CD4-positive, CD25-positive, alpha-beta regulatory T cell (primary cell): Measurements from ENCODE around the gene PUM1. TPM values are rescaled to one million over a fixed set of nuclear protein-coding genes. Genes with fewer than 3 reads are reported as not detected.

Experiments used
- ATAC-seq, 2 donors: fragments of 150-1000 bp; cut with Tn5 transposase; one replicate each; pipeline ENCODE4 v1.10.0; 2021; ENCODE audit warnings: low read depth in 2 of 2, moderate number of reproducible peaks in 2 of 2, moderate library complexity in 1 of 2
- DNase-seq, 3 donors: peaks; one replicate each; pipeline versions ENCODE4 v3.0.0 to v3.0.0-alpha.2; 2012 to 2022; ENCODE audit warnings: mixed read lengths in 1 of 3
- H3K27ac ChIP-seq: one replicate; pipeline ENCODE4 v1.7.0; 2013; ENCODE audit warnings: mild to moderate bottlenecking, low read length; ENCODE audit not compliant: insufficient read depth, poor library complexity, severe bottlenecking
- H3K27me3 ChIP-seq: one replicate; pipeline ENCODE4 v1.7.0; 2013; ENCODE audit warnings: low read length; ENCODE audit not compliant: control insufficient read depth, insufficient read depth
- H3K36me3 ChIP-seq: one replicate; pipeline ENCODE4 v1.7.0; 2013; ENCODE audit warnings: mild to moderate bottlenecking, low read length, moderate library complexity; ENCODE audit not compliant: control insufficient read depth, insufficient read depth
- H3K4me1 ChIP-seq: 2 replicates; pipeline ENCODE4 v1.7.0; 2013; ENCODE audit warnings: mild to moderate bottlenecking, low read length; ENCODE audit not compliant: insufficient read depth, control insufficient read depth, poor library complexity, severe bottlenecking
- H3K4me3 ChIP-seq: one replicate; pipeline ENCODE4 v1.7.0; 2013; ENCODE audit warnings: low read depth, mild to moderate bottlenecking, low read length, moderate library complexity
- H3K9me3 ChIP-seq, 2 experiments: 1 replicate in 1 of 2; 2 replicates in 1 of 2; pipeline ENCODE4 v1.7.0; 2013; ENCODE audit warnings: low read length in 2 of 2, mild to moderate bottlenecking in 1 of 2, moderate library complexity in 1 of 2; ENCODE audit not compliant: control insufficient read depth in 2 of 2
- H3K27ac Mint-ChIP-seq, 3 donors: one replicate each; pipeline ENCODE4 v1.8.0; 2020 to 2022; ENCODE audit warnings: mild to moderate bottlenecking in 3 of 3, mixed read lengths in 3 of 3, moderate library complexity in 2 of 3
- H3K27me3 Mint-ChIP-seq: one replicate; pipeline ENCODE4 v1.8.0; 2022; ENCODE audit warnings: mild to moderate bottlenecking, mixed read lengths
- H3K36me3 Mint-ChIP-seq: one replicate; pipeline ENCODE4 v1.8.0; 2020; ENCODE audit warnings: mixed read lengths
- H3K4me1 Mint-ChIP-seq, 4 donors: one replicate each; pipeline ENCODE4 v1.8.0; 2020 to 2022; ENCODE audit warnings: mixed read lengths in 4 of 4, mild to moderate bottlenecking in 1 of 4
- H3K4me3 Mint-ChIP-seq, 4 donors: one replicate each; pipeline ENCODE4 v1.8.0; 2020 to 2022; ENCODE audit warnings: mild to moderate bottlenecking in 4 of 4, mixed read lengths in 4 of 4, moderate library complexity in 3 of 4
- H3K9me3 Mint-ChIP-seq, 7 donors: one replicate each; pipeline ENCODE4 v1.8.0; 2020 to 2022; ENCODE audit warnings: mixed read lengths in 7 of 7, mild to moderate bottlenecking in 3 of 7, moderate library complexity in 2 of 7
- polyA plus RNA-seq, 4 donors: library from polyadenylated mRNA; unstranded; fragments of 300-500 nt; fragmentation: Illumina TruSeq; gene quantifications; one replicate each; pipeline ENCODE4 v1.2.3, GENCODE V29; 2021
- total RNA-seq: library from RNA; stranded (reverse); gene quantifications from one replicate; pipeline ENCODE4 v1.2.3, GENCODE V29; 2022

PUM1 gene
- total and polyA plus RNA-seq, 5 donors from 2014 or later, result 108 to 283 (median 136) TPM

DNA sequence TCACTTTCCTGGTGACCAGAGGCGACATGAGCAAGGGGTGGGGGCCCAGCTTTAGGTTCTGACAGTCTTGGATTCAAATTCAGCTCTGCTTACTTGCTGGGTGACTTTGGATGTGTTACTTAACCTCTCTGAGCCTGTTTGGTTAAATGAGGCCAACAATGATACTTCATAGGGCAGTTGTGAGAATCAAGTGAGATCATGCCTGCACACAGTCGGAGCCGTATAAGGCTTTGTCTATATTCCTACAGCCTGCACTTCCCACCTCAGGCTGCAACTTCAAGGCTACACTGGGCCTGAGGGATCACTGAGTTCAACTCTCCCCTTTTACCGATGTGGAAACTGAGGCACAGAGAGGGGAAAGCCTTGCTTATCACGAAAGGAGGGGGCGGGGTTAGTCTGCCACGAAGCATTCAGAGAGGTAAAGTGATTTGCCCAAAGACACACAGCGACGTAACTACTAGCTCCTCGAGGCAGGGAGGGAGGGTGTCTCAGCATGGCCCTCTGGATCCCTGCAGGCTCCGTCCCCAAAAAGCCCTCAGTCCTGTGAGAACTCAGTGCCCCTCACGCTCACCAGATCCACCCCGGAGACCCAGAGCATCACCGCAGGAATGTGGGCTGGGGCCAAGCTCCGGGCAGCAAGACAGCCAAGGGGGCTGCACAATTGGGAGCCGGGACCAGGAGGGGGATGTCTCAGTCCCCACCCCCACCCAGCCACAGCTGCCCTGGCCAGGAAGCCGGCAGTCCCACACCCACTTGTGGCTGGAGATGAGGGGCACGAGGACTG, 181.9 kb downstream of the PUM1 start:
- H3K27me3 ChIP-seq, result no peaks in the 10 kb centered on the region
- H3K4me3 ChIP-seq, result no peak overlapping the region
- no peak for DNase-seq
- H3K27me3 Mint-ChIP-seq, result peaks cover 8% of the 10 kb centered on the region
- H3K27ac Mint-ChIP-seq, result no peak overlapping the region
- no peaks in the 10 kb centered on the region for H3K36me3 Mint-ChIP-seq
- no peak overlapping the region for H3K4me3 Mint-ChIP-seq
- peaks cover 0 to 5% (median 0%) of the 10 kb centered on the region in 4 donors for H3K4me1 Mint-ChIP-seq
- H3K27ac ChIP-seq, result no peak overlapping the region
- no peaks in the 10 kb centered on the region for H3K9me3 Mint-ChIP-seq
- ATAC-seq, result no peak
- no peaks in the 10 kb centered on the region for H3K4me1 ChIP-seq
- H3K36me3 ChIP-seq, result no peaks in the 10 kb centered on the region
- no peaks in the 10 kb centered on the region for H3K9me3 ChIP-seq

DNA sequence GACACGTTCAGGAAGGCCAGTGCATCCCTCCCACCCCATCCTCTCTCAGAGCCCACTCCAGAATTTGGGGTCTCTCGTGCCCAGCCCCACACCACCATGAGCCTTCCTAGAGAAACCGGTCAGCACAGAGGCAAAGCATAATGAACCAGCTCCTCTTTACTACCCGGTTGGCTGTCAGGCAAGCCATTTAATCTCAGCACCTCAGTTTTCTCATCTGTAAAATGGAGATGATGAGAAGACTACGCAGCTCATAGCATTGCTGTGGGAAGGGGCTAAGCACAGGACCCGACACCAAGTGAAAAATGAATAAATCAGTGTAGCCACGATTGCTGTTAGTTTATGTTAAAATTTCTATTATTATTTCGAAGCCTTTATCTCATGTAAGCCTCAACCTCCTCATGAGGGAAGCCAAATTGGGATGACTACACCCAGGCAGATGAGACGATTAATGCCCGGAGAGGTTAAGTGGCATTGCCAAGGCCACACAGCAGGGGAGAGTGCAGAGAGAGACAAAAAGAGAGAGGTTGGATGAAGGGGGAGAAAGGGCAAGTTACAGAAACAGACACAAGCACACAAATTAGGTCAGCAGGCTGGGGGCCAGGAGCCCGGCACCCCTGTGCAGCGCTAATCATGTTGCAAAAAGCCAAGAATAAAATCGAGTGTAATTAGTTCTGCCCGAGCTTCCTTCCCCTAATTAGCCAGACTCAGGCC, 182.7 kb downstream of the PUM1 start:
- Histone ChIP-seq H3K4me1 (no peaks in the 10 kb centered on the region), H3K9me3 (no peaks in the 10 kb centered on the region), H3K27me3 (no peaks in the 10 kb centered on the region), H3K27ac (no peak overlapping the region), H3K36me3 (no peaks in the 10 kb centered on the region), H3K4me3 (no peak overlapping the region)
- Mint-ChIP-seq H3K27ac (no peak overlapping the region), H3K9me3 (no peaks in the 10 kb centered on the region), H3K27me3 (peaks cover 13% of the 10 kb centered on the region), H3K4me1 (peaks cover 0 to 5% (median 0%) of the 10 kb centered on the region in 4 donors), H3K4me3 (no peak overlapping the region), H3K36me3 (no peaks in the 10 kb centered on the region)
- DNase-seq, result no peak
- no peak for ATAC-seq

Other genes starting within 250 kb of the PUM1 start
- 0.12 TPM for gene SDC3, start 157.0 kb downstream of the PUM1 start, total RNA-seq
- gene SDC3, start 157.0 kb downstream of the PUM1 start, polyA plus RNA-seq, result not detected
- not detected for gene NKAIN1, start 174.2 kb upstream of the PUM1 start, total RNA-seq
- gene NKAIN1, start 174.2 kb upstream of the PUM1 start, polyA plus RNA-seq, result not detected
- 48.3 TPM for gene SNRNP40, start 231.1 kb upstream of the PUM1 start, total RNA-seq
- 100 to 1,000 TPM; 102 to 128 (median 109) TPM for gene SNRNP40, start 231.1 kb upstream of the PUM1 start, polyA plus RNA-seq
- 14.3 TPM for gene ZCCHC17, start 231.3 kb upstream of the PUM1 start, total RNA-seq
- gene ZCCHC17, start 231.3 kb upstream of the PUM1 start, polyA plus RNA-seq, result 10 to 100 TPM; 43.5 to 58.6 (median 48.4) TPM